T-helper 17 cell (primary cell): ENCODE measurements around the gene EPB42. TPM values are rescaled to one million over a fixed set of nuclear protein-coding genes. Genes with fewer than 3 reads are reported as not detected.

ENCODE experiments used
- ATAC-seq: fragments of 150-1000 bp; cut with Tn5 transposase; 2 replicates; pipeline ENCODE4 v1.10.0; 2021; ENCODE audit warnings: mild to moderate bottlenecking, moderate library complexity
- DNase-seq, 3 donors: peaks; one replicate each; pipeline versions ENCODE4 v3.0.0 to v3.0.0-alpha.2; 2020 to 2021
- H3K9me3 ChIP-seq: one replicate; pipeline ENCODE4 v1.7.0; 2013; ENCODE audit warnings: low read length, mild to moderate bottlenecking; ENCODE audit not compliant: control insufficient read depth, poor library complexity, severe bottlenecking
- H3K27ac Mint-ChIP-seq: one replicate; pipeline ENCODE4 v1.8.0; 2022; ENCODE audit warnings: mild to moderate bottlenecking, moderate library complexity, mixed read lengths
- H3K27me3 Mint-ChIP-seq: one replicate; pipeline ENCODE4 v1.8.0; 2022; ENCODE audit warnings: mixed read lengths
- H3K36me3 Mint-ChIP-seq: one replicate; pipeline ENCODE4 v1.8.0; 2022; ENCODE audit warnings: low read depth, mixed read lengths
- H3K4me1 Mint-ChIP-seq: one replicate; pipeline ENCODE4 v1.8.0; 2022; ENCODE audit warnings: mild to moderate bottlenecking, mixed read lengths
- H3K4me3 Mint-ChIP-seq: one replicate; pipeline ENCODE4 v1.8.0; 2022; ENCODE audit warnings: mild to moderate bottlenecking, moderate library complexity, mixed read lengths
- total RNA-seq, 4 donors: library from RNA in 2 of 4; stranded (reverse) in 2 of 4; gene quantifications; one replicate each; pipeline ENCODE4 v1.2.3 and lab custom pipeline; 2022 to 2026

EPB42 gene
- not detected for total RNA-seq
- 0 reads per million in 2 donors for total RNA-seq (lab: John Stamatoyannopoulos, UW)

GRCh38 chr15:43220991-43221403 lies at the start of gene EPB42:
EPB42 (minus strand) TSS chr15:43221018; CDS start chr15:43220825, 193 bp downstream.
- no peak for ATAC-seq
- peak within 1 kb of the TSS; percentile 8 for H3K27ac Mint-ChIP-seq
- peaks cover 4% of the 10 kb centered on the region for H3K36me3 Mint-ChIP-seq
- peaks cover 9% of the 10 kb centered on the region for H3K4me1 Mint-ChIP-seq
- peaks cover 31% of the 10 kb centered on the region for H3K27me3 Mint-ChIP-seq
- H3K4me3 Mint-ChIP-seq, result no peak within 1 kb of the TSS
- no peaks in the 10 kb centered on the region for H3K9me3 ChIP-seq
- no peak for DNase-seq

DNA sequence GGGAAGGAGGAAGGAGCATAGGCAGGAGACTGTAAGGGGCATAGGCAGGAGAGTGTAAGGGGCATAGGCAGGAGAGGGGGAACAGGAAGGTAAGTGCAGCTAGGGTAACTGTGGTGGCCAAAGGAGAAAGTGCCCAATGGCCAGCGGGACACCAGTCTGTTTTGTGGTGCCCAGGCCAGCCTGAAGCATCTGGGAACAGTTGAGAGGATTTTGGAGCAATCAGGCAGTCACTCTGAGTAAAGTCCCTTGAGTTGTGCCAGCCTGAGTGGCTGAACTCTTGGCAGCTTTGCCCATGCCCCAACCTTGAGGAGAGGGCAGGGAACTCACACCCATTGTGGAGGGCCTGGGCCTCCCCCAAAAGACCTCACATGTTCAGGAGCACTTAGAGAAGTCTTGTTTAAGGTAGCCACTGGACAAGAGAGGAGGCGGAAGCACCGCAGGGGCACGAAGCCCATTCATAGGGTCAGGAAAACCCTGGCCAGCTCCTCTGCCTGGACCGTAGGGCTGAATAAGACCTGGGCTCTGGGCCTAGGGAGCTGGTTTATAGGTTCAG lies 49.4 kb upstream of the EPB42 start:
- no peaks in the 10 kb centered on the region for H3K9me3 ChIP-seq
- Mint-ChIP-seq H3K4me1 (peaks cover 6% of the 10 kb centered on the region), H3K27me3 (peaks cover 55% of the 10 kb centered on the region), H3K27ac (peak overlapping the region; percentile 24), H3K36me3 (peaks cover 6% of the 10 kb centered on the region), H3K4me3 (no peak overlapping the region)
- DNase-seq (no peak), ATAC-seq (no peak)

- Mint-ChIP-seq H3K27me3 (peaks cover 50% of the 10 kb centered on the region), H3K27ac (no peak overlapping the region)
- ATAC-seq, result no peak
Observed at GRCh38 chr15:43268111-43269105, 47.6 kb upstream of the EPB42 start.

GRCh38 chr15:43267439-43267838 lies 46.6 kb upstream of the EPB42 start:
- peaks cover 4% of the 10 kb centered on the region for H3K36me3 Mint-ChIP-seq
- peaks cover 48% of the 10 kb centered on the region for H3K27me3 Mint-ChIP-seq
- no peak overlapping the region for H3K4me3 Mint-ChIP-seq
- peaks cover 4% of the 10 kb centered on the region for H3K4me1 Mint-ChIP-seq
- no peak overlapping the region for H3K27ac Mint-ChIP-seq
- DNase-seq (no peak), ATAC-seq (no peak)
- H3K9me3 ChIP-seq, result no peaks in the 10 kb centered on the region

More at GRCh38 chr15:43268111-43269105, 47.6 kb upstream of the EPB42 start:
- H3K36me3 Mint-ChIP-seq, result peaks cover 4% of the 10 kb centered on the region
- no peak overlapping the region for H3K4me3 Mint-ChIP-seq
- DNase-seq, result no peak
- peaks cover 5% of the 10 kb centered on the region for H3K4me1 Mint-ChIP-seq
- H3K9me3 ChIP-seq, result no peaks in the 10 kb centered on the region

- Mint-ChIP-seq H3K4me3 (no peak within 1 kb of the TSS), H3K4me1 (peaks cover 4% of the 10 kb centered on the region), H3K27ac (no peak within 1 kb of the TSS), H3K36me3 (peaks cover 6% of the 10 kb centered on the region), H3K27me3 (peaks cover 53% of the 10 kb centered on the region)
- no peak for DNase-seq
- H3K9me3 ChIP-seq, result no peaks in the 10 kb centered on the region
- no peak for ATAC-seq
Observed at GRCh38 chr15:43266834-43267233, 46.0 kb upstream of the EPB42 start, which contains the start of gene TGM5. TGM5 (minus strand) TSS chr15:43266928; CDS start chr15:43266849, 79 bp downstream.

- no peak overlapping the region for H3K4me3 Mint-ChIP-seq
- H3K27me3 Mint-ChIP-seq, result peaks cover 58% of the 10 kb centered on the region
- H3K9me3 ChIP-seq, result no peaks in the 10 kb centered on the region
- ATAC-seq (no peak), DNase-seq (no peak)
- peaks cover 10% of the 10 kb centered on the region for H3K36me3 Mint-ChIP-seq
- H3K4me1 Mint-ChIP-seq, result peaks cover 4% of the 10 kb centered on the region
- H3K27ac Mint-ChIP-seq, result no peak overlapping the region
Observed at GRCh38 chr15:43266386-43266785, 45.6 kb upstream of the EPB42 start.

- ATAC-seq, result no peak
- H3K4me1 Mint-ChIP-seq, result no peaks in the 10 kb centered on the region
- no peak overlapping the region for H3K4me3 Mint-ChIP-seq
Observed at GRCh38 chr15:43260011-43260615, 39.3 kb upstream of the EPB42 start.

DNA sequence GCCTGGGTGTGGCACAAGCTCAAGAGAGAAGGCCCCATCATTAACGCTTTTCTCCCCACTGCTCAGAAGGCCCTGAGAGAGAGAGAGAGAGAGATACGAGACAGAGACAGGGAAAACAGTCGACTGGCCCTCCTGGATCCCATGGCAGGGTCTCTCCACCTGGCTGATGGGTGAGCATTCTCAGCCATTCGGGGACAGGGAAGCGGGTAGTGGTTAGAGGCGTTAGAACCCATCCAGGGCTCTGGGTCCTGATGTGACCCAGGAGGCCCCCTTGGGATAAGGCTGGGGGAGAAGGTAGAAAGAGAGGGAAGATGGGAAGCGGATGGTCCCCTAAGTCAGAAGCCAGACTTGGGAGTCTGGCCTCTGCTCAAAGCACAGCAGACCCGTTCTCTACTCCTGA lies 38.0 kb upstream of the EPB42 start:
- Mint-ChIP-seq H3K27ac (no peak overlapping the region), H3K4me3 (no peak overlapping the region), H3K27me3 (peaks cover 35% of the 10 kb centered on the region), H3K36me3 (peaks cover 8% of the 10 kb centered on the region), H3K4me1 (peaks cover 2% of the 10 kb centered on the region)
- DNase-seq (no peak), ATAC-seq (no peak)
- H3K9me3 ChIP-seq, result no peaks in the 10 kb centered on the region

More at GRCh38 chr15:43260011-43260615, 39.3 kb upstream of the EPB42 start:
- no peak for DNase-seq
- no peaks in the 10 kb centered on the region for H3K9me3 ChIP-seq
- Mint-ChIP-seq H3K27ac (no peak overlapping the region), H3K27me3 (peaks cover 30% of the 10 kb centered on the region), H3K36me3 (peaks cover 6% of the 10 kb centered on the region)

DNA sequence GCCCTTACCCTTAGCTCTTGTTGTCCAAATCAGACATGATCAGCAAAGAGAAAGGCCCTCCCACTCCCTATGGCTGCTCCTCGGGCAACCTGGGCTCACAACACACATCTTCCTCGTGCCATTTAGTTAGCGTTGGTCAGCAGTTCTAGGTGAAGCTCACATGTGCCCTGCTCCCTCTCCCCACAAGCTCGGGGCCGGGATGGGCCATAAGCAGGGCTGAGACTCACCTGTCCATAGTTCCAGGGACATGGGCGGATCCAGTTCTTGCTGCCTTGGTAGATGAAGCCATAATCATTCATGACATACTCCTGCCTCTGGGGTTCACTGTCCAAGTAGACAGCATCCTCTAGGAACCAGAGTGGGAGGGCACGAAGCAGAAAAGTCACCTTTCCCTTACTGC lies 35.5 kb upstream of the EPB42 start:
- peaks cover 30% of the 10 kb centered on the region for H3K27me3 Mint-ChIP-seq
- ATAC-seq (no peak), DNase-seq (no peak)
- no peaks in the 10 kb centered on the region for H3K9me3 ChIP-seq
- H3K27ac Mint-ChIP-seq, result no peak overlapping the region
- peaks cover 10% of the 10 kb centered on the region for H3K4me1 Mint-ChIP-seq
- peaks cover 4% of the 10 kb centered on the region for H3K36me3 Mint-ChIP-seq
- no peak overlapping the region for H3K4me3 Mint-ChIP-seq

- H3K4me1 Mint-ChIP-seq, result peaks cover 10% of the 10 kb centered on the region
- ATAC-seq (no peak), DNase-seq (no peak)
- no peak overlapping the region for H3K4me3 Mint-ChIP-seq
- H3K27me3 Mint-ChIP-seq, result peaks cover 28% of the 10 kb centered on the region
- H3K9me3 ChIP-seq, result no peaks in the 10 kb centered on the region
- peaks cover 4% of the 10 kb centered on the region for H3K36me3 Mint-ChIP-seq
- no peak overlapping the region for H3K27ac Mint-ChIP-seq
Observed at GRCh38 chr15:43255376-43255775, 34.6 kb upstream of the EPB42 start.

- peaks cover 4% of the 10 kb centered on the region for H3K36me3 Mint-ChIP-seq
- H3K4me1 Mint-ChIP-seq, result peaks cover 10% of the 10 kb centered on the region
- ATAC-seq, result peak; percentile 85
Observed at GRCh38 chr15:43253431-43254403, 32.9 kb upstream of the EPB42 start.

GRCh38 chr15:43251871-43252250 lies 31.0 kb upstream of the EPB42 start:
- no peak overlapping the region for H3K27ac Mint-ChIP-seq
- no peaks in the 10 kb centered on the region for H3K9me3 ChIP-seq
- H3K4me1 Mint-ChIP-seq, result peaks cover 10% of the 10 kb centered on the region
- ATAC-seq (no peak), DNase-seq (no peak)
- H3K4me3 Mint-ChIP-seq, result no peak overlapping the region
- peaks cover 4% of the 10 kb centered on the region for H3K36me3 Mint-ChIP-seq
- H3K27me3 Mint-ChIP-seq, result peaks cover 28% of the 10 kb centered on the region

More at GRCh38 chr15:43253431-43254403, 32.9 kb upstream of the EPB42 start:
- peak in 1 of 3 donors; percentile 18 for DNase-seq
- Mint-ChIP-seq H3K27me3 (peaks cover 28% of the 10 kb centered on the region), H3K4me3 (peak overlapping the region; percentile 16), H3K27ac (peak overlapping the region; percentile 22)
- no peaks in the 10 kb centered on the region for H3K9me3 ChIP-seq
